SU-DHL-6 (cell line): ENCODE results near the gene ATP13A5.

Experiments used
- CTCF ChIP-seq: fragments of 200-600 bp; sonication (generic); IDR thresholded peaks from one replicate; pipeline ENCODE4 v1.5.1; 2017; ENCODE audit warnings: antibody characterized with exemption, mild to moderate bottlenecking, low read length, moderate library complexity; ENCODE audit not compliant: insufficient read depth, poor library complexity, severe bottlenecking
- EZH2phosphoT487 ChIP-seq: fragments of 200-600 bp; sonication (generic), shearing (Covaris generic); conservative IDR thresholded peaks from 2 replicates; pipeline ENCODE4 v1.6.1; 2018; ENCODE audit warnings: mild to moderate bottlenecking, antibody characterized with exemption, low read length, moderate library complexity, mixed read lengths

GRCh38 chr3:193230610-193231009 is 147.9 kb downstream of the ATP13A5 start:
- TF ChIP-seq CTCF (no peak), EZH2phosphoT487 (no peak)
